IPS-18c (cell line): ENCODE data around the gene TRERF1.

Experiments used
- H3K4me3 ChIP-seq: 2 replicates; pipeline ENCODE4 v1.7.0; 2013; ENCODE audit warnings: low read depth, mild to moderate bottlenecking, low read length, moderate library complexity; ENCODE audit not compliant: insufficient read depth
- H3K9me3 ChIP-seq: one replicate; pipeline ENCODE4 v1.6.1; 2013; ENCODE audit warnings: mild to moderate bottlenecking, low read length, moderate library complexity; ENCODE audit not compliant: control insufficient read depth, insufficient read depth

The TRERF1 gene

GRCh38 chr6:42243046-42243445 is 208.7 kb downstream of the TRERF1 start:
- Histone ChIP-seq H3K9me3 (no peaks in the 10 kb centered on the region), H3K4me3 (no peak overlapping the region)

- no peak overlapping the region for H3K4me3 ChIP-seq
- no peaks in the 10 kb centered on the region for H3K9me3 ChIP-seq
Observed at GRCh38 chr6:42241915-42242314, 209.8 kb downstream of the TRERF1 start.

GRCh38 chr6:42239736-42240375 is 211.9 kb downstream of the TRERF1 start:
- no peak overlapping the region for H3K4me3 ChIP-seq
- H3K9me3 ChIP-seq: no peaks in the 10 kb centered on the region

GRCh38 chr6:42239333-42239732 is 212.4 kb downstream of the TRERF1 start:
- Histone ChIP-seq H3K4me3 (no peak overlapping the region), H3K9me3 (no peaks in the 10 kb centered on the region)

- H3K4me3 ChIP-seq: no peak overlapping the region
Observed at GRCh38 chr6:42237857-42238256, 213.9 kb downstream of the TRERF1 start.

GRCh38 chr6:42236682-42237473 is 214.8 kb downstream of the TRERF1 start:
- H3K4me3 ChIP-seq: no peak overlapping the region
- H3K9me3 ChIP-seq: no peaks in the 10 kb centered on the region

More at GRCh38 chr6:42237857-42238256, 213.9 kb downstream of the TRERF1 start:
- H3K9me3 ChIP-seq: no peaks in the 10 kb centered on the region

GRCh38 chr6:42236030-42236429 is 215.7 kb downstream of the TRERF1 start:
- H3K9me3 ChIP-seq: no peaks in the 10 kb centered on the region
- H3K4me3 ChIP-seq: no peak overlapping the region

- Histone ChIP-seq H3K4me3 (no peak overlapping the region), H3K9me3 (no peaks in the 10 kb centered on the region)
Observed at GRCh38 chr6:42232035-42232434, 219.7 kb downstream of the TRERF1 start.

GRCh38 chr6:42230345-42231321 is 221.1 kb downstream of the TRERF1 start:
- H3K4me3 ChIP-seq: no peak overlapping the region
- H3K9me3 ChIP-seq: no peaks in the 10 kb centered on the region

GRCh38 chr6:42229506-42230119 is 222.1 kb downstream of the TRERF1 start:
- Histone ChIP-seq H3K4me3 (no peak overlapping the region), H3K9me3 (no peaks in the 10 kb centered on the region)

GRCh38 chr6:42228305-42228704 is 223.4 kb downstream of the TRERF1 start:
- Histone ChIP-seq H3K4me3 (no peak overlapping the region), H3K9me3 (no peaks in the 10 kb centered on the region)

GRCh38 chr6:42227173-42227850 is 224.4 kb downstream of the TRERF1 start:
- no peaks in the 10 kb centered on the region for H3K9me3 ChIP-seq
- H3K4me3 ChIP-seq: no peak overlapping the region

GRCh38 chr6:42226645-42227143 is 225.0 kb downstream of the TRERF1 start:
- Histone ChIP-seq H3K4me3 (no peak overlapping the region), H3K9me3 (no peaks in the 10 kb centered on the region)

GRCh38 chr6:42226161-42226611 is 225.5 kb downstream of the TRERF1 start:
- Histone ChIP-seq H3K4me3 (no peak overlapping the region), H3K9me3 (no peaks in the 10 kb centered on the region)

GRCh38 chr6:42225419-42225818 is 226.3 kb downstream of the TRERF1 start:
- H3K4me3 ChIP-seq: no peak overlapping the region
- no peaks in the 10 kb centered on the region for H3K9me3 ChIP-seq

GRCh38 chr6:42225029-42225339 is 226.7 kb downstream of the TRERF1 start:
- no peak overlapping the region for H3K4me3 ChIP-seq
- no peaks in the 10 kb centered on the region for H3K9me3 ChIP-seq
